Endothelial cell of umbilical vein (primary cell): ENCODE measurements around the gene NRF1.

Experiments
- EZH2 ChIP-seq: IDR thresholded peaks from 2 replicates; pipeline ENCODE4 v1.6.1; 2012; ENCODE audit warnings: borderline replicate concordance, low read depth, mild to moderate bottlenecking, moderate library complexity, low read length, inconsistent platforms; ENCODE audit not compliant: severe bottlenecking
- FOS ChIP-seq: IDR thresholded peaks from 2 replicates; pipeline ENCODE4 v1.6.1; 2011; ENCODE audit warnings: mild to moderate bottlenecking, low read length, moderate library complexity, borderline replicate concordance; ENCODE audit not compliant: insufficient read depth
- GATA2 ChIP-seq: IDR thresholded peaks from 2 replicates; pipeline ENCODE4 v1.7.0; 2011; ENCODE audit warnings: low read depth, mild to moderate bottlenecking, moderate library complexity, mixed read lengths, low read length; ENCODE audit not compliant: insufficient read length, insufficient read depth
- JUN ChIP-seq: IDR thresholded peaks from 2 replicates; pipeline ENCODE4 v1.6.1; 2011; ENCODE audit warnings: borderline replicate concordance, low read depth; ENCODE audit not compliant: insufficient read length, insufficient read depth
- TF ChIP-seq, protein P1 (sequence below), 2 donors: IDR thresholded peaks; 1 replicate in 1 of 2; 2 replicates in 1 of 2; pipeline ENCODE4 v1.5.1; 2011; ENCODE audit warnings: low read length in 2 of 2, mild to moderate bottlenecking in 2 of 2, moderate library complexity in 2 of 2, control low read depth in 1 of 2, inconsistent platforms in 1 of 2, low read depth in 1 of 2; ENCODE audit not compliant: insufficient read depth in 1 of 2; ENCODE audit errors: extremely low read depth in 1 of 2

DNA sequence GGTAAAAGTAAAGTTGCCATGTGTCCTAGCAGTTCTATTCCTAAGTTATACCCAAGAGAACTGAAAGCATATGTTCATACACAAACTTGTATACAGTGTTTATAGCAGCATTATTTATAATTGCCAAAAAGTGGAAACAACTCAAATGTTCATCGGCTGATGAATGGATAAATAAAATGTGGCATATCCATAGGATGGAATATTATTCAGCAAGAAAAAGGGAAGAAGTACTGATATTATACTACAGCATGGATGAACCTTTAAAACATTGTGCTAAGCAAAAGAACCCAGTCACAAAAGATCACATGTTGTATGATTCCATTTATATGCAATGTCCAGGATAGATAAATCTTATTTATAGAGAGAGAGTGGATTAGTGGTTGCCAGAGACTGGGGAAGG is 68.9 kb downstream of the NRF1 start:
- TF ChIP-seq, protein P1, sequence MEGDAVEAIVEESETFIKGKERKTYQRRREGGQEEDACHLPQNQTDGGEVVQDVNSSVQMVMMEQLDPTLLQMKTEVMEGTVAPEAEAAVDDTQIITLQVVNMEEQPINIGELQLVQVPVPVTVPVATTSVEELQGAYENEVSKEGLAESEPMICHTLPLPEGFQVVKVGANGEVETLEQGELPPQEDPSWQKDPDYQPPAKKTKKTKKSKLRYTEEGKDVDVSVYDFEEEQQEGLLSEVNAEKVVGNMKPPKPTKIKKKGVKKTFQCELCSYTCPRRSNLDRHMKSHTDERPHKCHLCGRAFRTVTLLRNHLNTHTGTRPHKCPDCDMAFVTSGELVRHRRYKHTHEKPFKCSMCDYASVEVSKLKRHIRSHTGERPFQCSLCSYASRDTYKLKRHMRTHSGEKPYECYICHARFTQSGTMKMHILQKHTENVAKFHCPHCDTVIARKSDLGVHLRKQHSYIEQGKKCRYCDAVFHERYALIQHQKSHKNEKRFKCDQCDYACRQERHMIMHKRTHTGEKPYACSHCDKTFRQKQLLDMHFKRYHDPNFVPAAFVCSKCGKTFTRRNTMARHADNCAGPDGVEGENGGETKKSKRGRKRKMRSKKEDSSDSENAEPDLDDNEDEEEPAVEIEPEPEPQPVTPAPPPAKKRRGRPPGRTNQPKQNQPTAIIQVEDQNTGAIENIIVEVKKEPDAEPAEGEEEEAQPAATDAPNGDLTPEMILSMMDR (IDR thresholded peaks at IDR 0.05; ENCODE audit: extremely low read depth in 1 of 2, insufficient read depth in 1 of 2, low read depth in 1 of 2, low read length in 2 of 2) = no peak
- no peak for TF ChIP-seq JUN
- no peak for TF ChIP-seq EZH2
- no peak for TF ChIP-seq GATA2
- no peak for TF ChIP-seq FOS
